Pancreas (tissue), 10 donors: ENCODE data around the gene EXO1. TPM values are rescaled to one million over a fixed set of nuclear protein-coding genes. Genes with fewer than 3 reads are reported as not detected.
"Not testable (repeated sequence)": the region's sequence is repeated elsewhere in the genome, so short reads cannot be mapped to it uniquely, and the experiment has no call there.

Experiments
- ATAC-seq, 4 donors: fragments of 200-7000 bp; cut with Tn5 transposase; one replicate each; pipeline versions ENCODE4 v1.8.0 to v1.9.1; 2020; ENCODE audit warnings: mild to moderate bottlenecking in 4 of 4, moderate library complexity in 4 of 4
- DNase-seq, 6 donors: peaks; one replicate each; pipeline ENCODE4 v3.0.0-alpha.2; 2020
- FAIRE-seq: peaks from 2 replicates; lab custom pipeline; 2012; peaks lifted over from hg19 to GRCh38; lab: Jason Lieb, UNC
- H3K27ac ChIP-seq, 4 donors: fragments of 200-600 bp; sonication (generic); 1 replicate in 3 of 4; 2 replicates in 1 of 4; pipeline versions ENCODE4 v1.5.0 to v1.8.0; 2020
- H3K27me3 ChIP-seq, 4 donors: fragments of 200-600 bp; one replicate each; pipeline ENCODE4 v1.8.0; 2021
- H3K36me3 ChIP-seq, 3 donors: fragments of 200-600 bp; sonication (generic) in 1 of 3; one replicate each; pipeline versions ENCODE4 v1.5.0 to v1.8.0; 2020 to 2021
- H3K4me1 ChIP-seq, 3 donors: fragments of 200-600 bp; one replicate each; pipeline ENCODE4 v1.8.0; 2021
- H3K4me3 ChIP-seq, 4 donors: fragments of 200-600 bp; sonication (generic) in 2 of 4; one replicate each; pipeline versions ENCODE4 v1.5.0 to v1.8.0; 2020 to 2021
- H3K9me3 ChIP-seq, 4 donors: fragments of 200-600 bp; one replicate each; pipeline ENCODE4 v1.8.0; 2021
- WGBS, 2 donors: extraction: QIAGEN DNeasy Blood & Tissue Kit; methylation state at CpG; one replicate each; pipeline ENCODE4 v1.1.7; 2013; 5-methylcytosine and 5-hydroxymethylcytosine counted together
- intact Hi-C, 3 donors: fragments of 100-400 bp; cut with DNase I; formaldehyde crosslinking; loops; one replicate each; pipeline versions ENCODE4 v1.11.1 to v1.14.2; 2022
- polyA plus RNA-seq, 2 donors: library from polyadenylated mRNA; stranded (reverse); fragments of 200-250 nt; gene quantifications; one replicate each; pipeline ENCODE4 v1.2.3, GENCODE V29; 2013
- total RNA-seq, 6 donors: library from RNA; stranded (reverse); fragmentation: NEBNext Ultra II Directional in 4 of 6; extraction: Animal tissue kit (Norgen Biotek cat#: 25700) in 4 of 6; gene quantifications; one replicate each; pipeline versions ENCODE4 v1.2.1 to v1.2.4, GENCODE V29; 2021 to 2023
- TF ChIP-seq, protein P1 (sequence below), 4 donors: fragments of 200-600 bp; sonication (generic) in 3 of 4; IDR thresholded peaks; one replicate each; pipeline versions ENCODE4 v1.5.0 to v1.8.0; 2021; ENCODE audit warnings: antibody characterized with exemption in 4 of 4
- donor health status: healthy with polysubstance abuse.
- donor health status: DM: no; HTN: no; CAD: no; lungs with moderate emphysema.
- donor health status: DM: no; HTN: no; CAD: no.
- donor health status: control.
- donor health status: control.
- donor health status: Bipolar disorder and iron deficiency.
- donor health status: DM: yes; HTN: yes; CAD: no.
- donor health status: DM: no; HTN: no; CAD: no.
- donor health status: DM: no; HTN: no; CAD: no.
- donor health status: DM: yes; HTN: yes; CAD: no.

The EXO1 gene
- total RNA-seq (under 1 TPM in 4 of 6 donors, not detected in 2; 0.34 to 0.84 (median 0.39) TPM), polyA plus RNA-seq (under 1 TPM; 0.08 to 0.19 TPM)

DNA sequence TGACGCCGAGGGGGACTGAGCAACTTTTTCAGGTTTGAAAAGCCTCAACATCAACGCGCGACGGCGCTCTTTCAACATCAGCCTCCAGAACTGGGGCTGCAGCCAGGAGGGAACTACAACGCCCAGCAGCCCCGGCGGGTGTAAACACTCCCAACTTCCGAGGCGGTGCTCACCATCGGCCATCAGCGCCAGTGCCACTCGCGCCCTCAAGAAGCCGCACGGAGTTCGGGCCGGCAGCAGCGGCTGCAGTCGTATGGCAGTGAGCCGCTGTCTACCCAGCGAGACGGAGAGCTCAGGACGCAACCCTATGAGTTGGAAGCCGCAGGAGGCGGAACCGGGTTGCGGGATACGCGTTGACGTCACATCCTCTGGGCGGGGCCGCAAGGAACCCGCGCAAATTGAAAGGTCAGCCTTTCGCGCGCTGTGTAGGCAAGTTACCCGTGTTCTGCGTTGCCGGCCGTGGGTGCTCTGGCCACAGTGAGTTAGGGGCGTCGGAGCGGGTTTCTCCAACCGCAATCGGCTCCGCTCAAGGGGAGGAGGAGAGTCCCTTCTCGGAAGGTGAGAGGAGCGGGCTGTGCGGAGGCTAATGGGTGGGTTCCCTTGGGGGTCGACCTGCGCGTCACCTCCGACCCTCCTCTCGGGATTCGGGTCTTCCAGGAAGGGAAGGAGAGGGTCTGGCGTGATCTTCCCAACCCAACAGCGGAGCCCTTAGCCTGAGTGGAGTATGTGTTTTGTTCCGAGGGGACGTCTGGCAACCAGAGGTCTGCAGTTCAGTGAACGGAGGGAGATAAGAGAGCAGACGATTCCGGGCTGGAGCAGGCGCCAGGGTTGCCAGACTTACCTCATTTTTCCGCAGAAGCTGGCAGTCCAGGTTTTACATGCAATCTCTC is at the start of gene EXO1:
TSS of gene EXO1 (plus strand) at position 409 of the 890 bp plus-strand sequence. CDS start 2,222 bp downstream, outside the sequence.
- H3K36me3 ChIP-seq = no peaks in the 10 kb centered on the region
- peak; percentile 75 to 90 (median 84) for DNase-seq
- peak within 1 kb of the TSS; percentile 56 to 94 (median 85) for H3K4me3 ChIP-seq
- ATAC-seq = peak; percentile 98 to 99 (median 98)
- peak within 1 kb of the TSS; percentile 91 to 99 (median 95) for H3K27ac ChIP-seq
- intact Hi-C loops = no loop called here
- FAIRE-seq = no peak
- H3K27me3 ChIP-seq = no peaks in the 10 kb centered on the region
- H3K9me3 ChIP-seq = no peaks in the 10 kb centered on the region
- 0 to 1% methylated on average over 68 of the region's 68 CpGs for WGBS, 2 donors
- TF ChIP-seq, protein P1, sequence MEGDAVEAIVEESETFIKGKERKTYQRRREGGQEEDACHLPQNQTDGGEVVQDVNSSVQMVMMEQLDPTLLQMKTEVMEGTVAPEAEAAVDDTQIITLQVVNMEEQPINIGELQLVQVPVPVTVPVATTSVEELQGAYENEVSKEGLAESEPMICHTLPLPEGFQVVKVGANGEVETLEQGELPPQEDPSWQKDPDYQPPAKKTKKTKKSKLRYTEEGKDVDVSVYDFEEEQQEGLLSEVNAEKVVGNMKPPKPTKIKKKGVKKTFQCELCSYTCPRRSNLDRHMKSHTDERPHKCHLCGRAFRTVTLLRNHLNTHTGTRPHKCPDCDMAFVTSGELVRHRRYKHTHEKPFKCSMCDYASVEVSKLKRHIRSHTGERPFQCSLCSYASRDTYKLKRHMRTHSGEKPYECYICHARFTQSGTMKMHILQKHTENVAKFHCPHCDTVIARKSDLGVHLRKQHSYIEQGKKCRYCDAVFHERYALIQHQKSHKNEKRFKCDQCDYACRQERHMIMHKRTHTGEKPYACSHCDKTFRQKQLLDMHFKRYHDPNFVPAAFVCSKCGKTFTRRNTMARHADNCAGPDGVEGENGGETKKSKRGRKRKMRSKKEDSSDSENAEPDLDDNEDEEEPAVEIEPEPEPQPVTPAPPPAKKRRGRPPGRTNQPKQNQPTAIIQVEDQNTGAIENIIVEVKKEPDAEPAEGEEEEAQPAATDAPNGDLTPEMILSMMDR (IDR thresholded peaks at IDR 0.05) = no peak
- H3K4me1 ChIP-seq = peaks cover 4 to 5% (median 4%) of the 10 kb centered on the region in 3 donors

DNA sequence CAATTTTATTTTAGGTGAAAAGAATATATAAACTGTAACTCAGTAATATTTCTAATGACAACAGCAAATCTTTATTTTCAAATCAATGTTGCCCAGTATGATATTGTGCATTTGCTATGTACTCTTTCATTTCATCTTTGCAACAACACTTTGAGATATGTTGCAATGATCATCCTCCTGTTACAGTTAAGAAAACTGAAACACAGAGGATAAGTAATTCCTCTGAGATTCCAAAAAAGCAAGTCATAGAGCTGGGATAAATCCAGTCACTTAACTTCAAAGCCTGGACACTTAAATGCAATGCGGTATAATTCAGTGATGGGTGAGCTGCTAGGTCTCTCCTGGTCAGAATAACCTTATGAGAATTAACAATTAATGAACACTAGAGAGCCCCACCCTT is 48.6 kb upstream of the EXO1 start:
- no peak overlapping the region for H3K4me3 ChIP-seq
- WGBS, 2 donors = 87 to 98% methylated on average over 1 of the region's 1 CpG
- H3K36me3 ChIP-seq = no peaks in the 10 kb centered on the region
- TF ChIP-seq, protein P1 (IDR thresholded peaks at IDR 0.05) = no peak
- no peak for DNase-seq
- no peaks in the 10 kb centered on the region for H3K9me3 ChIP-seq
- H3K27me3 ChIP-seq = no peaks in the 10 kb centered on the region
- H3K4me1 ChIP-seq = no peaks in the 10 kb centered on the region
- H3K27ac ChIP-seq = no peak overlapping the region
- intact Hi-C loops = no loop called here
- FAIRE-seq = no peak
- ATAC-seq = no peak

DNA sequence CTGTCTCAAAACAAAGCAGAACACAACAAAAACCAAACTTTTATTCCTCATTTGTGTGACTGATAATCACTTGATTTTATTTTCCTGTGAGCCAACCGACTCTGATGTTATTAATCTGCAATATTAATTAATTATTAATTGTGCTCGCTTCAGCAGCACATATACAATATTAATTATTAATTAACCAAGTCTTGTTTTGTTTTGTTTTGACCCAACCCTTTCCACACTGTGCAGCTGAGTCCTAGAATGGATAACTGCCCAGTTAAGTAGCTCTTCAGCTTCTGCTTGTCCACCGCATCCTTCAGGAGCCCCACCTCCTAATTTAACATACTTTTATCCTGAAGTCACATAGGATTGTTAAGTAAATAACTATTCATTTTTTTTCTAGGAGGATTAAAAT is 47.4 kb upstream of the EXO1 start:
- WGBS, 2 donors = 27 to 39% methylated on average over 3 of the region's 3 CpGs
- Histone ChIP-seq H3K9me3 (no peaks in the 10 kb centered on the region), H3K4me1 (no peaks in the 10 kb centered on the region), H3K27me3 (no peaks in the 10 kb centered on the region), H3K36me3 (no peaks in the 10 kb centered on the region), H3K4me3 (no peak overlapping the region), H3K27ac (no peak overlapping the region)
- DNase-seq (no peak), FAIRE-seq (no peak), ATAC-seq (no peak)
- TF ChIP-seq, protein P1 (IDR thresholded peaks at IDR 0.05) = no peak
- intact Hi-C loops = no loop called here

DNA sequence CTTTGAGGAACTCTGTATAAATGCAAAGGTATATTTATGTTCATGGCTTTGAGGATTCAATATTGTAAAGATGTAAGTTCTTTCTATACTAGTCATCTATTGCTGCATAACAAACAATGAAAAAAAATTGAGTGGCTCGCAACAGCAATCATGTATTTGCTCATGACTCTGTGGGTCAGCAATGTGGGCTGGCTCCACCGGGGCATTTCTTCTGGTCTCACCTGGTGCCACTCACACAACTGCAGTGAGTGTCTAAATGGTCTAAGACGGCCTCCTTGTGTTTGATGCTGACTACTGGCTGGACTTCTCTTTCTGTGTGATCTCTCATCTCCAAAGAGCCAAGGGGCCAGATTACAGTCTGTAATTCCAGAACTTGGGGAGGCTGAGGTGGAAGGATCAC is 45.1 kb upstream of the EXO1 start:
- no peak for FAIRE-seq
- no peaks in the 10 kb centered on the region for H3K27me3 ChIP-seq
- no peak overlapping the region for H3K27ac ChIP-seq
- TF ChIP-seq, protein P1 (IDR thresholded peaks at IDR 0.05) = no peak
- no peak overlapping the region for H3K4me3 ChIP-seq
- H3K9me3 ChIP-seq = no peaks in the 10 kb centered on the region
- ATAC-seq = no peak
- no peaks in the 10 kb centered on the region for H3K4me1 ChIP-seq
- WGBS, 2 donors = 61 to 66% methylated on average over 3 of the region's 3 CpGs
- DNase-seq = no peak
- H3K36me3 ChIP-seq = no peaks in the 10 kb centered on the region
- intact Hi-C loops = no loop called here

DNA sequence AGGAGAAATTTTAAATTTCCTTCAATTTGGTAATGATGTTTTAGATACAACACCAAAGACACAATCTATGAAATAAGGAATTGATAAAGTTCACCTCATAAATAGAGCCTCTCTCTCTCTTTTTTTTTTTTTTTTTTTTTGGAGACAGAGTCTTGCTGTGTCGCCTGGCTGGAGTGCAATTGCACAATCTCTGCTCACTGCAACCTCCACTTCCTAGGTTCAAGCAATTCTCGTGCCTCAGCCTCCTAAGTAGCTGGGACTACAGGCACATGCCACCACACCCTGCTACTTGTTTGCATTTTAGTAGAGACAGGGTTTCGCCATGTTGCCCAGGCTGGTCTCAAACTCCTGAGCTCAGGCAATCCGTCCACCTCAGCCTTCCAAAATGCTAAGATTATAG is 43.3 kb upstream of the EXO1 start:
- DNase-seq, FAIRE-seq, H3K27me3 ChIP-seq, H3K9me3 ChIP-seq, H3K4me1 ChIP-seq, H3K36me3 ChIP-seq, ATAC-seq, intact Hi-C loops, H3K27ac ChIP-seq, H3K4me3 ChIP-seq: not testable (repeated sequence)
- 76 to 83% methylated on average over 4 of the region's 4 CpGs for WGBS, 2 donors
